Thoracic aorta (tissue), 2 donors: Measurements from ENCODE around the gene CXCL14. TPM values are rescaled to one million over a fixed set of nuclear protein-coding genes. Genes with fewer than 3 reads are reported as not detected.

Source experiments
- ATAC-seq: fragments of 150-250 bp; one replicate; pipeline ENCODE4 v1.8.0; 2017; ENCODE audit warnings: low read depth; ENCODE audit not compliant: insufficient number of reproducible peaks, low FRiP score
- DNase-seq: peaks from one replicate; pipeline ENCODE4 v3.0.0-alpha.2; 2020; ENCODE audit warnings: low spot score
- H3K27ac ChIP-seq, 2 donors: fragments of 200-600 bp; sonication (generic); 1 replicate in 1 of 2; 2 replicates in 1 of 2; pipeline ENCODE4 v1.5.1; 2016; ENCODE audit warnings: mild to moderate bottlenecking in 2 of 2, moderate library complexity in 2 of 2
- H3K27me3 ChIP-seq: fragments of 200-600 bp; sonication (generic); replicated peaks from 2 replicates; pipeline ENCODE4 v1.6.0; 2016; ENCODE audit warnings: mild to moderate bottlenecking; ENCODE audit not compliant: insufficient read depth
- H3K36me3 ChIP-seq: fragments of 200-600 bp; sonication (generic); one replicate; pipeline ENCODE4 v1.5.1; 2016
- H3K4me1 ChIP-seq, 2 donors: fragments of 200-600 bp; sonication (generic); 1 replicate in 1 of 2; 2 replicates in 1 of 2; pipeline versions ENCODE4 v1.5.1 to v1.6.0; 2016; ENCODE audit warnings: low read depth in 2 of 2, mild to moderate bottlenecking in 1 of 2; ENCODE audit not compliant: control insufficient read depth in 1 of 2
- H3K4me3 ChIP-seq: fragments of 200-600 bp; sonication (generic); 2 replicates; pipeline ENCODE4 v1.5.1; 2016; ENCODE audit warnings: mild to moderate bottlenecking
- H3K9me3 ChIP-seq: fragments of 200-600 bp; sonication (generic); 2 replicates; pipeline ENCODE4 v1.5.1; 2016
- total RNA-seq, 2 donors: library from RNA; depleted of rRNA; stranded (reverse); fragments of >200 nt; gene quantifications; one replicate each; pipeline versions ENCODE4 v1.1.0 to v1.2.3, GENCODE V29; 2016
- TF ChIP-seq, protein P1 (sequence below): fragments of 200-600 bp; sonication (generic); IDR thresholded peaks from one replicate; pipeline ENCODE4 v1.5.1; 2019; ENCODE audit warnings: antibody characterized with exemption

Gene CXCL14
- total RNA-seq, 2 donors from 2014 or later: 27.5 to 28.7 TPM

DNA sequence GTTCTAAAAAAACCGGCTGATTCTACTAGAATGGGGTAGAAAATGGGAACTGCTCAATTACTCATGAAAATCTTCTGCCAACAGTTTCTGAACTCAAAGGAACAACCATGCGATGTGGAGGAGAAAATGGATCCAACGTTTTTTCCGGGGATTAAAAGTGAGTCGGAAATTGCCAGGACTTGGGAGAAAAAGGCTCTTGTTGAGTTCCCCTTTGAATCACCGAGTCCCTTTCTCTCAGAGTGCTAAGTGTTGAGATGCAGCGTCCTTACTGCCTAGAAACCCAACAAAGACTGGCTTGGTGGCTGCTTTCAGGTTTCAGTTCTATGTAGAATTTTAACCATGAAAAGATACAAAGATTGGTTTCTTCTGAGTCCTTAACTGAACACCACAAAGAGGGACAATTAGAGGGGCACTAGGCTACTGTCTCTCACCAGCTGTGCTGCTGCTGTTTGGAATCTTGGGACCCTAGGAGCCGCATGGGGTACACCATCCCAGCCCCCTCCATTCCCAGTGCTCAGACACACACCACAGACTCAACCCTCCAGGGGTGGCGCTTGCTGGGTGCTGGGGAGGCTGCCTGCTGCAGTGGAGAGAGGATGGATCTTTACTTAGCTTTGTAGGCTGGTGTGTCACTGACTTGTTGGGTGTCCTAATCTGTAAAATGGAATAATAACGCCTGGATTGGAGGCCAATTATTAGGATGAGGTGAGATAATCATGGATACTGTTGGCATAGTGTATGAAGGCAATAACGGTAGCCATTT lies 21.5 kb downstream of the CXCL14 start:
- no peak for ATAC-seq
- H3K4me1 ChIP-seq: peaks cover 0 to 3% of the 10 kb centered on the region in 2 donors
- no peaks in the 10 kb centered on the region for H3K27me3 ChIP-seq
- no peak for DNase-seq
- H3K9me3 ChIP-seq: no peaks in the 10 kb centered on the region
- H3K27ac ChIP-seq: no peak overlapping the region
- no peak overlapping the region for H3K4me3 ChIP-seq
- H3K36me3 ChIP-seq: no peaks in the 10 kb centered on the region
- TF ChIP-seq, protein P1, sequence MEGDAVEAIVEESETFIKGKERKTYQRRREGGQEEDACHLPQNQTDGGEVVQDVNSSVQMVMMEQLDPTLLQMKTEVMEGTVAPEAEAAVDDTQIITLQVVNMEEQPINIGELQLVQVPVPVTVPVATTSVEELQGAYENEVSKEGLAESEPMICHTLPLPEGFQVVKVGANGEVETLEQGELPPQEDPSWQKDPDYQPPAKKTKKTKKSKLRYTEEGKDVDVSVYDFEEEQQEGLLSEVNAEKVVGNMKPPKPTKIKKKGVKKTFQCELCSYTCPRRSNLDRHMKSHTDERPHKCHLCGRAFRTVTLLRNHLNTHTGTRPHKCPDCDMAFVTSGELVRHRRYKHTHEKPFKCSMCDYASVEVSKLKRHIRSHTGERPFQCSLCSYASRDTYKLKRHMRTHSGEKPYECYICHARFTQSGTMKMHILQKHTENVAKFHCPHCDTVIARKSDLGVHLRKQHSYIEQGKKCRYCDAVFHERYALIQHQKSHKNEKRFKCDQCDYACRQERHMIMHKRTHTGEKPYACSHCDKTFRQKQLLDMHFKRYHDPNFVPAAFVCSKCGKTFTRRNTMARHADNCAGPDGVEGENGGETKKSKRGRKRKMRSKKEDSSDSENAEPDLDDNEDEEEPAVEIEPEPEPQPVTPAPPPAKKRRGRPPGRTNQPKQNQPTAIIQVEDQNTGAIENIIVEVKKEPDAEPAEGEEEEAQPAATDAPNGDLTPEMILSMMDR: no peak

DNA sequence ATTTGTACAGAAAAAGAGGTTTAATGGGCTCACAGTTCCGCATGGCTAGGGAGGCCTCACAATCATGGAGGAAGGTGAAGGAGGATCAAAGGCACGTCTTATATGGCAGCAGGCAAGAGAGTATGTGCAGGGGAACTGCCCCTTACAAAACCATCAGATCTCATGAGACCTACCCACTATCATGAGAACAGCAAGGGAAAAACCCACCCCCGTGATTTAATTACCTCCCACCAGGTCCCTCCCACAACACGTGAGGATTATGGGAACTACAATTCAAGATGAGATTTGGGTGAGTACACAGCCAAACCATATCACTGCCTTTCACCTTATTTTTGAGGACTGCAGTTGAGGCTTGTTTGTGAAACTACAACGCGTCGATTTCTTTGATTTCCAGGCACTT lies 22.2 kb downstream of the CXCL14 start:
- DNase-seq (no peak), ATAC-seq (no peak)
- H3K9me3 ChIP-seq: no peaks in the 10 kb centered on the region
- H3K4me1 ChIP-seq: peaks cover 0 to 3% of the 10 kb centered on the region in 2 donors
- no peak overlapping the region for H3K27ac ChIP-seq
- no peak overlapping the region for H3K4me3 ChIP-seq
- TF ChIP-seq, protein P1: no peak
- no peaks in the 10 kb centered on the region for H3K27me3 ChIP-seq
- no peaks in the 10 kb centered on the region for H3K36me3 ChIP-seq

DNA sequence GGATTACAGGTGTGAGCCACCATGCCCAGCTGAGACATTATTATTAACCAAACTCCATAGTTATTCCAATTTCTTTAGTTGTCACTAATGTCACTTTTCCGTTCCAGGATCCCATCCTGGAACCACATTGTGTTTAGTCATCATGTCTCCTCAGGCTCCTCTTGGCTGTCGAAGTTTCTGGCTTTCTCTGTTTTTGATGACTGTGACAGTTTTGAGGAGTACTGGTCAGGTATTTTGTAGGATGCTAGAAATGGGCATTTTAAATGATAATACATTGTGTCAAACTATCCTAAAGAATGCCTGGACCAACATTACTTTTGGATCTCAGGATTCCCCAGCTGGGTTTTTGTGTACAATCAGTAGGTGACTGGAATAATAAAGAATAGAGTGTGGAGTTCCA lies 23.3 kb downstream of the CXCL14 start:
- no peak for ATAC-seq
- H3K27me3 ChIP-seq: no peaks in the 10 kb centered on the region
- TF ChIP-seq, protein P1: no peak

DNA sequence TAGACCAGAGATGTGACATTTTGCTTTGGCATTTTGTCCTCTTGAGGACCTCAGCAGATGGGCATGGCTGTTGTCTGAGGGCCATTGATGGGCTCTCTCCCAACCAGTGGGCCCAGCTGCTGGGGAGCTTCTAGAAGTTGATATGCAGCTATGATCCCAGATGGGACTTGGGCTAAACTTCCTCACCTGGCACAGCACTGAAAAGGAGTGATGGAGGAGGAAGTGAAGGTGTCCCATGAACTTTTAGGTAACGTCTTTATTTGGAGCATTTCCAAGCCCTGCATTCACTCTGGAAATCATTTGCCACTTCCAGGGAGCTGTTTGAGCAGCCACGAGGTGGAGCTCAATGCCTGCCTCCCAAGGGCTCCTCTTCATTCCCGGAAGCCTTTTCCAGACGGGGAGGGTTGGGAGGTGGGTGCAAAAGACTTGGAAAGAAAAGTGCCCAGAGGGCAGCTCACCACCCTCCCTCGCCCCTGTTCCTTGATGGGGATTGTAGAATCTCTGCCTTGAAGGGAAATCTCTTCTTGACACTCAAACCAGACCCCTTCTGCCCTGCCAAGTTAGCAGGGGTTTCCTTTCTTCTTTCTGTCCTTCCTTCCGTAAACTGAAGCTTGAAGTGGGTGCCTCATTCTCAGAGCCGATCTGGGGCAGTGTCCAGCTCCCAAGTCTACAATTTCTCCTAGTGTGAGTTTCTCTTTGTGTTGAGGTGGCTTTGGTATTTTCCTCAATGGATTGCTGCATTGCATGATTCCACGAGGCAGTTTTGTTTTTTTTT lies 24.9 kb downstream of the CXCL14 start:
- TF ChIP-seq, protein P1: no peak
- no peak overlapping the region for H3K4me3 ChIP-seq
- no peaks in the 10 kb centered on the region for H3K4me1 ChIP-seq
- no peak overlapping the region for H3K27ac ChIP-seq
- H3K9me3 ChIP-seq: no peaks in the 10 kb centered on the region
- DNase-seq (no peak), ATAC-seq (no peak)
- no peaks in the 10 kb centered on the region for H3K27me3 ChIP-seq
- no peaks in the 10 kb centered on the region for H3K36me3 ChIP-seq

More for the DNA sequence above, 23.3 kb downstream of the CXCL14 start:
- no peak for DNase-seq
- Histone ChIP-seq H3K36me3 (no peaks in the 10 kb centered on the region), H3K4me1 (no peaks in the 10 kb centered on the region), H3K27ac (no peak overlapping the region), H3K4me3 (no peak overlapping the region), H3K9me3 (no peaks in the 10 kb centered on the region)

DNA sequence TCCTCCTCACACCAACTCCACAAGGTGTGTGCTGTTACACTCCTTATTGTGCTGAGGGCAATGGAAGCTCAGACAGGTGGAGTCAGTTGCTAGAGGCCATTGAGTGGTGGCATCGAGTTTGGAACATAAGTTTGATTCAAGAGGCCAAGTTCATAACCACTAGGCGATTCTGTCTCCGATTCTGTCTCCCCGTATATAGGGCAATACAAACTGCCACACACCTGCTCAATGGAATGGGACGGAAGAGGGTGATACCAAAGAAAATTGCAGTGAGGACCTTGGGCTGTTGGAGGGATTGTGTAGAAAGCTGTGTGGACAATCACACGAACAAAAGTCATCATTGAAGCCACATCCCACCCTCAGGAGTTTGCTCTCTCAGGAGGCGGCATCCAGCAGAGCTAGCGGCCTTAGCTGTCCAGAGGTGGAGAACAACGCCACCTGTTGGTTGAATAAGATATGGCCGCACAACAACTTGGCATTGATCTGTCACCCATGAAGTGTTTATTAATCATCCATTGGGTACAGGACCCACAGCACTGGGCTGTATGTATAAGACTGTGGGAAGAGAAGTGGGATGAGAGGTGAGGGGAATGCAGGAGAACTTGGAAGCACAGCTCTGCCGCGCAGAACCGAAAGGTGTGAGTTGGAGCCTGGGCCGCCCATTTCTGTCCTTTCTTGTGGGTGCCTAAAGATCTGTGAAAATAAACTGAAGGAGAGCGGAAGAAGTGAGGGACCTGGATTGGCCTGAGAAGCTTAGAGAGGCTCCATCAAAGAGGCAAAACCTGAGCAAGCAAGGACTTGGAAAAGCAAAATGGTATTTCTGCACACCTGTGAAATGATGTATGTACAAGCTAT lies 27.0 kb downstream of the CXCL14 start:
- ATAC-seq (no peak), DNase-seq (peak; percentile 15)
- Histone ChIP-seq H3K36me3 (no peaks in the 10 kb centered on the region), H3K4me1 (no peaks in the 10 kb centered on the region), H3K27ac (no peak overlapping the region), H3K4me3 (no peak overlapping the region), H3K9me3 (no peaks in the 10 kb centered on the region), H3K27me3 (no peaks in the 10 kb centered on the region)
- TF ChIP-seq, protein P1: peak; percentile 87
